ENCODE data around the gene SGTA. TPM values are rescaled to one million over a fixed set of nuclear protein-coding genes. Genes with fewer than 3 reads are reported as not detected.

The SGTA gene
- polyA plus RNA-seq, 3 donors = 21.6 to 35.4 (median 22.0) TPM

- Histone ChIP-seq H3K79me2 (ENCODE audit: insufficient read depth, low read length) (no peaks in the 10 kb centered on the region), H3K4me1 (ENCODE audit: control insufficient read depth in 1 of 2, insufficient read depth in 2 of 2, low read length in 2 of 2) (peaks cover 9 to 10% of the 10 kb centered on the region in 2 donors), H3K9me3 (replicated peaks in 1 of 2; ENCODE audit: control insufficient read depth in 1 of 2, insufficient read depth in 1 of 2, low read length in 2 of 2) (peaks cover 14 to 21% of the 10 kb centered on the region in 2 donors), H3K36me3 (replicated peaks in 1 of 2; ENCODE audit: control insufficient read depth in 1 of 2, insufficient read depth in 2 of 2, low read length in 2 of 2) (no peaks in the 10 kb centered on the region), H4K20me1 (ENCODE audit: insufficient read depth, low read length) (no peaks in the 10 kb centered on the region), H3K9ac (ENCODE audit: insufficient read depth, low read length, poor library complexity, severe bottlenecking) (no peak overlapping the region), H3K27ac (ENCODE audit: low read depth in 1 of 2, low read length in 2 of 2) (no peak overlapping the region), H3K4me2 (replicated peaks; ENCODE audit: extremely low read depth, low read length, poor library complexity, severe bottlenecking) (no peak overlapping the region), H2AFZ (ENCODE audit: insufficient read depth, low read depth, low read length, poor library complexity, severe bottlenecking) (no peak overlapping the region), H3K4me3 (replicated peaks in 1 of 3; ENCODE audit: low read depth in 2 of 3, low read length in 3 of 3) (no peak overlapping the region), H3K27me3 (ENCODE audit: control insufficient read depth in 2 of 2, insufficient read depth in 2 of 2, low read length in 2 of 2) (peaks cover 12 to 32% of the 10 kb centered on the region in 2 donors)
- Mint-ChIP-seq H3K27me3 (ENCODE audit: low read depth in 3 of 3) (peaks cover 22 to 62% (median 36%) of the 10 kb centered on the region in 3 donors), H3K27ac (no peak overlapping the region), H3K36me3 (no peaks in the 10 kb centered on the region), H3K9me3 (peaks cover 8 to 21% (median 17%) of the 10 kb centered on the region in 7 donors), H3K4me1 (peaks cover 7% of the 10 kb centered on the region), H3K4me3 (peak overlapping the region in 1 of 2 donors; percentile 64)
- TF ChIP-seq CTCF (IDR thresholded peaks at IDR 0.05) = no peak
- WGBS (ENCODE audit: insufficient coverage) = 90% methylated on average over 3 of the region's 7 CpGs
- intact Hi-C loops (cut with micrococcal nuclease) = no loop called here
- no peak for DNase-seq
Measured at GRCh38 chr19:2719232-2719735, 63.8 kb downstream of the SGTA start.

- Mint-ChIP-seq H3K4me1 (peaks cover 7% of the 10 kb centered on the region), H3K4me3 (no peak overlapping the region), H3K27ac (peak overlapping the region in 1 of 7 donors; percentile 45)
Measured at GRCh38 chr19:2717638-2718541, 65.2 kb downstream of the SGTA start.

More at GRCh38 chr19:2717638-2718541, 65.2 kb downstream of the SGTA start:
- Histone ChIP-seq H3K4me1 (ENCODE audit: control insufficient read depth in 1 of 2, insufficient read depth in 2 of 2, low read length in 2 of 2) (peaks cover 5 to 10% of the 10 kb centered on the region in 2 donors), H3K79me2 (ENCODE audit: insufficient read depth, low read length) (no peaks in the 10 kb centered on the region), H3K4me2 (replicated peaks; ENCODE audit: extremely low read depth, low read length, poor library complexity, severe bottlenecking) (no peak overlapping the region), H2AFZ (ENCODE audit: insufficient read depth, low read depth, low read length, poor library complexity, severe bottlenecking) (no peak overlapping the region), H4K20me1 (ENCODE audit: insufficient read depth, low read length) (no peaks in the 10 kb centered on the region), H3K27me3 (ENCODE audit: control insufficient read depth in 2 of 2, insufficient read depth in 2 of 2, low read length in 2 of 2) (peaks cover 12 to 32% of the 10 kb centered on the region in 2 donors), H3K36me3 (replicated peaks in 1 of 2; ENCODE audit: control insufficient read depth in 1 of 2, insufficient read depth in 2 of 2, low read length in 2 of 2) (no peaks in the 10 kb centered on the region), H3K27ac (ENCODE audit: low read depth in 1 of 2, low read length in 2 of 2) (no peak overlapping the region), H3K9me3 (replicated peaks in 1 of 2; ENCODE audit: control insufficient read depth in 1 of 2, insufficient read depth in 1 of 2, low read length in 2 of 2) (peaks cover 14 to 21% of the 10 kb centered on the region in 2 donors), H3K9ac (ENCODE audit: insufficient read depth, low read length, poor library complexity, severe bottlenecking) (no peak overlapping the region), H3K4me3 (replicated peaks in 1 of 3; ENCODE audit: low read depth in 2 of 3, low read length in 3 of 3) (no peak overlapping the region)
- intact Hi-C loops (cut with micrococcal nuclease) = no loop called here
- Mint-ChIP-seq H3K36me3 (no peaks in the 10 kb centered on the region), H3K9me3 (peaks cover 8 to 21% (median 17%) of the 10 kb centered on the region in 7 donors), H3K27me3 (ENCODE audit: low read depth in 3 of 3) (peaks cover 21 to 48% (median 32%) of the 10 kb centered on the region in 3 donors)
- WGBS (ENCODE audit: insufficient coverage) = 93% methylated on average over 43 of the region's 52 CpGs
- TF ChIP-seq CTCF (IDR thresholded peaks at IDR 0.05) = no peak
- no peak for DNase-seq
